HG02798 (cell line): ENCODE data around the gene NANOS1.

Experiments used
- ATAC-seq: cut with Tn5 transposase; IDR thresholded peaks from one replicate; pipeline ENCODE4 v1.9.1; 2021; ENCODE audit warnings: mild to moderate bottlenecking; ENCODE audit not compliant: unreplicated experiment, poor library complexity

The NANOS1 gene

DNA sequence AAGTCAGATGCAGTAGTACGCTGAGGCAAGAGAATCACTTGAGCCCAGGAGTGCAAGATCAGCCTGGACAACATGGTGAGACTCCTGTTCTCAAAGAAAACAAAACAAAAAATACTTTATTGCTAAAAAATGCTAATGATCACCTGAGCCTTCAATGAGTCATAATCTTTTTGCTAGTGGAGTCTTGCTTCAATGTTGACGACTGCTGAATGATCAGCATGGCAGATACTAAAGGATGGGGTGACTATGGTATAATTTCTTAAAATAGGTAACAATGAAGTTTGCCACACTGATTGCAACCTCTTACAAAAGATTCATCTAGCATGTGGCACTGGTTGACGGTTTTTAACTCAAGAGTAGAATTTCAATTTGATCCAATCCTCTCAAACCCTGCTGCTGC is 22.3 kb downstream of the NANOS1 start:
- no peak for ATAC-seq

- ATAC-seq = no peak
Measured at GRCh38 chr10:119055472-119055871, 26.0 kb downstream of the NANOS1 start.

DNA sequence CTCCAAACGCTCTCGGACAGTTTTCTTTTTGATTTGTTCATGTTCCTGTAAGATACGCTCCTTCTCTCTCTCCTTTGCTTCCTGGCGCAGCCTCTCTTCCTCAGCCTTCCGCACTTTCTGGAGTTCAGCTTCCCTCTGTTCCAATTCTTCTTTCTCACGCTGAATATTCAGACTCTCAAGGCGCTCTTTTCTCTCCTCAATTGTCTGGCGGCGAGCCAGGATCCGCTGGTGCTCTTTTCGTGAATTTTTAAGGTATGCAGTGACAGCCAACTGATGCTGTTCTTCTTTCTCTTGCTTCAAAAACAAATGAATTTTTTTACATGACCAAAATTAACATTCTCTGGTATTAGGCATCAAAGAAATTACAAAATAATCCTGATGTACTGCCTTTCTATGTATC is 28.5 kb downstream of the NANOS1 start:
- no peak for ATAC-seq

DNA sequence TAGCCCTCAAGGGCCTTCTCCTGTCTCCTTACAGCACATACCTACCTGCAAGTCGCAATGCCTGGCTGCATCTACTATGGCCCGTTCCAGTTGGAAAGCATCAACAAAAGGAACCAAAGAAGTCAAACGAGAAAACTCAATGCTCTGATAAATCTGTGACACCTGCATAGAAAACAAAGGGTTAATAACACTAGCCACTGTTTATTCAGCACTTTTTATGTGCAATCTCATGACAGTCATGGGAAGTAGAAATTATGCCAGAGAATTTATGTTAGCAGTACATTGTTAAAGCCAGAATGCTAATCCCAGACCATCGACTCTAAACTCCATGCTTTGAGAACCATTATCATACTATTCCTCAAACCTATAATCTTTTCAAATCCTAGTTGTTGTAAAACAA is 30.0 kb downstream of the NANOS1 start:
- no peak for ATAC-seq

GRCh38 chr10:119060107-119060506 is 30.6 kb downstream of the NANOS1 start:
- ATAC-seq = no peak

- no peak for ATAC-seq
Measured at GRCh38 chr10:119061352-119061751, 31.8 kb downstream of the NANOS1 start.

DNA sequence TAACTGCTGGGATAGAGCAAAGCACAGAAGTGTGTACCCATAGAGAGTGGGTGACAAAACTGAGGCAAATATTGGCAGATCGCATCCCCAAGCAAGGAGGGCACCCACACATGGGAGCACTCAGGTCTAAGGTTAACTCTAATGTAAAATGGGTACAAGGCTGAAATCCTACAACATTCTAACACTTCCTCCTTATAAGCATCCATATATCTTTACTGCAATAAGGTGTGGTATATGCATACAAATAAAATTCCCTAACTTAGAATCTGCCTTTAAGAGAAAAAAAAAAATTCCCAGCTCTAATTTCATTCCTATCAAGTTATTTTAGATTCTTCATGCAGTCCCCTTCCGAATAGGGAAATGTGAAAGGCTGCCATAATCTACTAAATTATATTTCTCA is 32.4 kb downstream of the NANOS1 start:
- no peak for ATAC-seq

- no peak for ATAC-seq
Measured at GRCh38 chr10:119070395-119071165, 41.1 kb downstream of the NANOS1 start.

GRCh38 chr10:119073584-119073983 is 44.1 kb downstream of the NANOS1 start:
- ATAC-seq = no peak

DNA sequence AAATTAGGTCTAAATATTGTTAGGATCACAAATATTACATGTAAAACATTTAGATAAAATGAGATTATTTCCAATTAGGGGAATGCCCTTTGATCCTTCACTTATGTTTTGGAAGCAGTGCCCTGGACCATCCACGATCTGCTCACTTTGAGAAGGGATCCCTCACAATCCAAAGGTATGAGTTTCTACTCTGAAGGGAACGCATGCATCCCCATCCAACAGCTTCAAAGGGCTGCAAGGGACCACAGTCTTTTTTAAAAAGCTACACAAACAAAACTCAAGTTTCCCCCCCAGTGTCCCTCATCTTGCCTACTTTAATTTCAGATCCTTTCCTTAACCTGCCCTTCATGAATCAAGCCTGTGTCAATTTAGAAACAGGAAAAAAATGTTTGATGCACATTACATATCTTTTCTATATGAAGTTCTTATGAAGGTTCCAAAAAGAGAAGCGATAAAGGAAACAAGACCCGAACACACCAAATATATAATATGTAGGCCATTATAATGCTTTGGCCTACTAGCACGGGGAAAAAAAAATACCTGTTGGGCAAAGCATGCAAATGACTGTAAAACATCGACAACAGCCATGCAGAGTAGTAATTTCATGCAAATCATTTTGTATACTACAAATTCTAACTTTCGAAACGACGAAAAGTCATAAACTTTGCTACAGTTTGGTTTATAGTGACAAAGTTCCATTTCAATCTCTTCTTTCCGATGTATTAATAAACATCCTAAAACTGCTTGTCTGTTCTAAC is 49.1 kb downstream of the NANOS1 start:
- ATAC-seq = no peak

- peak; percentile 71 for ATAC-seq
Measured at GRCh38 chr10:119079599-119080520, 50.3 kb downstream of the NANOS1 start.

GRCh38 chr10:119080521-119081259 is 51.2 kb downstream of the NANOS1 start, which contains the start of gene EIF3A:
EIF3A (minus strand) TSS chr10:119080817; CDS start chr10:119080676, 141 bp downstream.
- peak; percentile 89 for ATAC-seq
